ENCODE data around the gene DEFB113. TPM values are rescaled to one million over a fixed set of nuclear protein-coding genes. Genes with fewer than 3 reads are reported as not detected.

Gene DEFB113
- not detected in 2 replicates for total RNA-seq (2021)
- long read RNA-seq, result 0 reads

GRCh38 chr6:49969605-49970004 is at the start of gene DEFB113:
Gene DEFB113 (minus strand): TSS chr6:49969625. CDS start chr6:49969625, 0 bp downstream.
- Histone ChIP-seq H3K4me1 (ENCODE audit: insufficient read depth, low read length) (no peaks in the 10 kb centered on the region; the same call in 1 of the 2 replicates), H3K4me2 (ENCODE audit: insufficient read depth, insufficient read length, low read length) (no peak within 1 kb of the TSS), H3K79me1 (ENCODE audit: insufficient read depth, low read depth, low read length, poor library complexity, severe bottlenecking) (no peaks in the 10 kb centered on the region), H4K20me1 (ENCODE audit: control insufficient read depth, insufficient read depth, insufficient read length) (no peaks in the 10 kb centered on the region), H3K27me3 (ENCODE audit: insufficient read depth, low read length) (no peaks in the 10 kb centered on the region), H3K23ac (ENCODE audit: insufficient read length, low read depth, low read length) (no peak within 1 kb of the TSS), H3K56ac (ENCODE audit: insufficient read length, low read depth, low read length) (no peak within 1 kb of the TSS), H3K79me2 (ENCODE audit: insufficient read depth, low read length) (no peaks in the 10 kb centered on the region), H2AFZ (ENCODE audit: low read length) (no peak within 1 kb of the TSS), H3K9me3 (ENCODE audit: control insufficient read depth, low read depth, low read length) (no peaks in the 10 kb centered on the region), H3K23me2 (ENCODE audit: insufficient read length, low read depth, low read length, poor library complexity, severe bottlenecking) (no peaks in the 10 kb centered on the region), H3K9ac (ENCODE audit: extremely low read depth, insufficient read length, low read length) (no peak within 1 kb of the TSS), H2AK5ac (ENCODE audit: insufficient read length, low read length) (no peak within 1 kb of the TSS), H3T11ph (ENCODE audit: low read length) (no peak within 1 kb of the TSS), H3K27ac (ENCODE audit: insufficient read length, low read depth, low read length) (no peak within 1 kb of the TSS), H3K18ac (ENCODE audit: insufficient read length, low read depth, low read length) (no peak within 1 kb of the TSS), H2BK12ac (ENCODE audit: insufficient read length, low read depth, low read length) (no peak within 1 kb of the TSS), H2BK20ac (ENCODE audit: low read depth, low read length, poor library complexity, severe bottlenecking) (no peak within 1 kb of the TSS), H3K14ac (ENCODE audit: insufficient read depth, low read length) (no peak within 1 kb of the TSS), H2BK120ac (ENCODE audit: low read depth, low read length, poor library complexity, severe bottlenecking) (no peak within 1 kb of the TSS), H3K4ac (ENCODE audit: low read depth, low read length) (no peak within 1 kb of the TSS), H2BK15ac (ENCODE audit: low read depth, low read length) (no peak within 1 kb of the TSS), H4K8ac (replicated peaks; ENCODE audit: insufficient read length, low read depth, low read length) (no peak within 1 kb of the TSS), H4K5ac (ENCODE audit: insufficient read length, low read depth, low read length) (no peak within 1 kb of the TSS), H2BK5ac (ENCODE audit: insufficient read length, low read length) (no peak within 1 kb of the TSS), H4K91ac (ENCODE audit: insufficient read length, low read depth, low read length) (no peak within 1 kb of the TSS)
- no peak for DNase-seq
- Mint-ChIP-seq H3K4me1 (peaks cover 38 to 44% of the 10 kb centered on the region in 2 experiments), H3K27ac (peak within 1 kb of the TSS; percentile 29 to 80 (median 38); a peak in 3 of 7 replicates), H3K36me3 (ENCODE audit: insufficient read depth in 1 of 3, low read depth in 3 of 3) (no peaks in the 10 kb centered on the region), H3K9me3 (no peaks in the 10 kb centered on the region), H3K4me3 (no peak within 1 kb of the TSS), H3K27me3 (ENCODE audit: low read depth) (no peaks in the 10 kb centered on the region)
- WGBS (ENCODE audit: extremely low coverage, insufficient read length, low lambda C conversion rate), result no CpG with 5 or more reads among the region's 2 CpGs
- no peak for TF ChIP-seq CTCF (conservative IDR thresholded peaks at IDR 0.05)
